ENCODE measurements around the gene TMEM273.
A peak's percentile ranks its signal among the peaks of the same experiment; 100 is the strongest.

TMEM273 gene

GRCh38 chr10:49175587-49176309, 12.4 kb downstream of the TMEM273 start:
- DNase-seq = no peak

- DNase-seq = no peak
Measured at GRCh38 chr10:49174926-49175500, 13.2 kb downstream of the TMEM273 start.

- DNase-seq = no peak
Measured at GRCh38 chr10:49174261-49174925, 13.8 kb downstream of the TMEM273 start.

DNA sequence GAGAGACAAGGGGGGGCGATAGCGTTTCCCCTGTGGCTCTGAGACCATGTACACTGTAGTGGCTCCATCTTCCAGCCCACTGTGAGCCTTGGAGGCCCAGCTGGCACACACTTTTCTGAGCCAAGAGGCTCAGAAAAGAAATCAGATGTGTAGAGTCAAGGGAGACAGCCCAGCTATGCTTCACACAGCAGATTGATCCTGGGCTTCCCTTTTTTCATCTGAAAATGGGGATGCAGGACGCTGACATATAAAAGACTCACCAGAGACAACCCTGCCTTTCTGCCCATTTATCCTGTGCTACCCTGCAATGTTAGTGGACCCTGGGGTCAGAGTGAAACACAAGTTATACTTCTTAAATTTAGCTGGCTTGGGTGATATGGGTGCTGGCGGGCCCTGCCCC, 14.3 kb downstream of the TMEM273 start:
- no peak for DNase-seq

GRCh38 chr10:49173201-49173772, 14.9 kb downstream of the TMEM273 start:
- DNase-seq = no peak

DNA sequence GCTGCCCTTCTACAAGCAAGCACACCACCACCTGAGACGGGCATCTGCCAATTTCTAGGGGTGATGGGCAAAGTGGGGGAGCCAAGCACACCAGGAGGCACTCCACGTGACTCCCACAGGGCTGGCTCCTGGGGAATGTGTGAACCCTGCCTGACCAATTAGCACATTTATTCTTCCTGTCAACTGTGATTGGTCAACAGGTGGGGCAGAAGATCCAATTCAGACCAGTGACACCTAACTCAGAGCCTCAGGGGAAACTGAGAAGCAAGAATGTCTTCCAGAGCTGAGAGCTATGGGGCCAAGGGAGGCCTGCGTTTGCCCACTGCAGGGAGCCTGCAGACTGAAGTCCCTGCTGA, 15.4 kb downstream of the TMEM273 start:
- no peak for DNase-seq

- no peak for DNase-seq
Measured at GRCh38 chr10:49172061-49172776, 16.0 kb downstream of the TMEM273 start.

GRCh38 chr10:49171326-49172060, 16.7 kb downstream of the TMEM273 start:
- no peak for DNase-seq

GRCh38 chr10:49170632-49171325, 17.4 kb downstream of the TMEM273 start:
- DNase-seq = no peak

- DNase-seq = no peak
Measured at GRCh38 chr10:49169776-49170175, 18.4 kb downstream of the TMEM273 start.

GRCh38 chr10:49168831-49169500, 19.2 kb downstream of the TMEM273 start:
- DNase-seq = no peak

GRCh38 chr10:49168171-49168540, 20.0 kb downstream of the TMEM273 start:
- DNase-seq = no peak

- DNase-seq = no peak
Measured at GRCh38 chr10:49167425-49168170, 20.6 kb downstream of the TMEM273 start.

DNA sequence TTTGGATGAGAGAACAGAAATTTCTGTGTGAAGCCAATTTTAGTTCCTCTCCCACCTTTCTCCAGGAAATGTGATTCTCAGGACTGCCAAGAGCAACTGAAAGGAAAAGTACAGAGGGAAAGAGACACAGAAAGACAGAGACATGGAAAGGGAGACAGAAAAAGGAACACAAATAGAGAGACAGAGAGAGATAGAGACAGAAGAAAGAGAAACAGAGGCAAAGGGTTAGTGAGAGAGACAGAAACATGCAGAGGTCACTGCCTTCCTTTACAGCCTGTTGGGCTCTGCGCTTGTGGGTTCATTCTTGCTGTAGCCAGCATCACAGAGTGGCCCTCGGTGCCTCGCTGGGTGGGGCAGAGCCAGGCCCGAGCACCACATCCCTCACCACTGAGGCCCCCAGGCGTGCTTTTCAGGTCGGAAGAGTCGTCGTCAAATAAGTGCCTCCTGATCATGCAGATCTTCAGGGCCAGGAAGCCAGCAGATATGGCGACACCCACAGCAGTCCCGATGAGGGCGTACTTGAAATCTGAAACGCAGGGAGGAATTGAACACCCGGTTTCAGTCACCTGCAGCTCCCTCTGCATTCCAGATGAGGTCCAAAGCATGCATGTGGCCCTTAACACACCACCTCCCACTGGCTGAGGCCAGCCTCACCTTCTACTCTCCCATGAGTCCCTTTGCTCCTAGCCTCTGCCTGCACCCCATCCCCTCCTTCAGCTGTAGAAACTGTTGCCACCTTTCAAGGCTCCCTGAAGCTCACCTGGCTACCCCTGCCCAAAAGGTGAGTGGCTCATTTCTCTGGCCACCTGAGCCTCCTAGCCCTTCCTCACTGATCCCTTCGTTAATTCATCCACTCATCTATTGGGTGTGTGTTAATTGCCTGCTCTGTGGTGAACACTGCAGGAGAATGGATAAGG, 21.4 kb downstream of the TMEM273 start:
- no peak for DNase-seq

DNA sequence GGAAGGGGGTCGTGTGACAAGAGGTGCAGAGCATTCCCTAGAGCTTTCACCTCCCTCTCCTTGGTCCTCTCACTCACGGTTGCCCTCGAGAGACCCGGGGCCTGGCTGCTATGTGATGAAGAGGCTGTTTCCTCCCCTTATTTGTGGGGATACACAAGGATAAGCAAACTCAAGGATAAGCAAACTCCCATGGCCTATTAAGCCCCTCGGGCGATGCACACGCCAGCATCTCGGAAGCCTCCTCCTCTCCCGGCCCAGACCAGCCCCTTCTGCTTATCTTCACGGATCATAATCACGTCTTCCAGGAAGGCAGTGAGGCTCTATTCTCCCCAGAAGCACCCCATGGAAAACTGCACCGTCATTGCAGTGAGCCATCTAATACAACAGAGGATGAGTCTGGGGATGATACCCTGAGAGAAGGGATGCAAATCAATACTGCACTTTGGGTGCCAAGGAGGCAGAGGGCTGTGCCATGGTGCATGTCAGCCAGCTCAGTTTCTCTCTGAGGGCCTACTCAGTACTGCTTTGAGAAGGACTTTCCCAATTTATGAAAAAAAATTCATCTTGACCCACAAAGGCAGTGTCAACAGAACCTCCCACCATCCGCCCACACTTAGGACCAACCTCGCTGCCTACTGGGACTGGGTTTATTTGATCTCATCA, 22.2 kb downstream of the TMEM273 start:
- DNase-seq = no peak

- no peak for DNase-seq
Measured at GRCh38 chr10:49165259-49165658, 22.9 kb downstream of the TMEM273 start.

DNA sequence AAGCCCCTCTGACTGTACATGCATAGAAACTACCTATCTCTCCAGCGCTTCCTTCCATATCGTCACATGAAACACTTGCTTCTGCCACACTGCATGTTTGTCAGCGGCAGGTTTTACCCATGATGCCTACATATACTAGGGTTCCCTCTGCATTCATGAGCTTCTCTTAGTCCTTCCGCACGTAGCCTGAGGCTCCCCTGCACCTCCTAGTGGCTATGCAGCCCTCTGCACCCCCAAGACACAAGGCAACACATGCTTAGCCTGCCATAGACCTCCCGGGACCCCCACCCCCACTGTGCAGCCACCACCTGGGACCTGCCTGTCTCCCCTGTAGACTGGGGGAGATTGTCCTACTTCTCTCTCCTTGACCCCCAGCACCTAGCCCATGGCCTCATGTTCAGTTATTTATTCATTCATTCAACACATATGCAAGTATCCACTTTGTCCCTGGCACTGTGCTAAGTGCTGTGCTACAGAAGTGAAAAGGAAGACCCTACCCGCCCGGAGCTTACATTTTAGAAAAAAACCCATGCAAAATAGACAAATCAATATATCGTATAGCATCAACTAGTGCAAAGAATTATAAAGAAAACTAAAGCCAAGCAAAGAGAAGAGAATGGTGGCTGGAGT, 23.5 kb downstream of the TMEM273 start:
- peak; percentile 69 for DNase-seq

DNA sequence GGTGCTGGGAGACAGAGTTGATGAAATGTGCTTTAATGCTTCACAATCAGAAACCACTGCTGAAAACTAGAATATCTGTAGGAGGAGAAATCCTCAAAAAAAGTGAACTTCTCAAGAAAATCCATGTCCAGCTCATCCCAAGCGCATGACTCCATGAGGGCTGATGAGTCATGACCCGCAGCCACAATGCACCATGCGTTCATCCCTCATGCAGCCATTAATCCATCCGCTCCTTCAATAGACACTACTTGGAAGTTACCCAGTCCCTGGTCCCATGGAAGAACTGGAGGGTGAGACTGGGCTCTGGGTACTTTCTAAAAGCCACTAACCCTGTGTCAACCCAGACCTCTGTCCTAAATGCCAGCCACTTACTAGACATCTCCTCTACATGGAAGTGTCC, 24.4 kb downstream of the TMEM273 start:
- DNase-seq = no peak
